Liver (tissue), 9 donors: Measurements from ENCODE around the gene NCAM2. TPM values are rescaled to one million over a fixed set of nuclear protein-coding genes. Genes with fewer than 3 reads are reported as not detected.

Experiments
- DNase-seq: peaks from one replicate; pipeline ENCODE4 v3.0.0-alpha.2; 2017; ENCODE audit warnings: low spot score
- H3K27ac ChIP-seq, 2 donors: one replicate each; pipeline ENCODE4 v1.7.0; 2013; ENCODE audit warnings: inconsistent platforms in 2 of 2, low read length in 2 of 2, control low read depth in 1 of 2, low read depth in 1 of 2, mild to moderate bottlenecking in 1 of 2
- H3K27me3 ChIP-seq, 4 donors: one replicate each; pipeline versions ENCODE4 v1.6.1 to v1.7.0; 2013; ENCODE audit warnings: low read length in 3 of 4, inconsistent platforms in 1 of 4, mild to moderate bottlenecking in 1 of 4, moderate library complexity in 1 of 4; ENCODE audit not compliant: control insufficient read depth in 4 of 4, insufficient read depth in 4 of 4
- H3K36me3 ChIP-seq, 4 donors: one replicate each; pipeline versions ENCODE4 v1.6.1 to v1.7.0; 2013; ENCODE audit warnings: low read length in 3 of 4, mild to moderate bottlenecking in 3 of 4, low read depth in 1 of 4, moderate library complexity in 1 of 4; ENCODE audit not compliant: control insufficient read depth in 4 of 4, insufficient read depth in 3 of 4
- H3K4me1 ChIP-seq, 4 donors: one replicate each; pipeline versions ENCODE4 v1.6.1 to v1.7.0; 2013; ENCODE audit warnings: low read length in 3 of 4, mild to moderate bottlenecking in 3 of 4, moderate library complexity in 1 of 4; ENCODE audit not compliant: control insufficient read depth in 4 of 4, insufficient read depth in 4 of 4
- H3K4me3 ChIP-seq, 3 donors: one replicate each; pipeline versions ENCODE4 v1.6.1 to v1.7.0; 2013; ENCODE audit warnings: low read length in 3 of 3, control low read depth in 1 of 3, low read depth in 1 of 3, mild to moderate bottlenecking in 1 of 3
- H3K9ac ChIP-seq, 2 donors: one replicate each; pipeline ENCODE4 v1.7.0; 2013; ENCODE audit warnings: low read length in 2 of 2, mild to moderate bottlenecking in 2 of 2, moderate library complexity in 2 of 2, control low read depth in 1 of 2, low read depth in 1 of 2
- H3K9me3 ChIP-seq, 4 donors: one replicate each; pipeline versions ENCODE4 v1.6.1 to v1.7.0; 2013; ENCODE audit warnings: low read length in 3 of 4; ENCODE audit not compliant: control insufficient read depth in 4 of 4
- ATF3 ChIP-seq: IDR thresholded peaks from 2 replicates; pipeline ENCODE4 v1.6.1; 2016; ENCODE audit warnings: antibody characterized with exemption
- EGR1 ChIP-seq, 2 donors: IDR thresholded peaks; 2 replicates each; pipeline ENCODE4 v1.6.1; 2016 to 2018; ENCODE audit warnings: antibody characterized with exemption in 2 of 2, low read depth in 2 of 2
- FOXA1 ChIP-seq: IDR thresholded peaks from 2 replicates; pipeline ENCODE4 v1.6.1; 2016; ENCODE audit warnings: antibody characterized with exemption
- FOXA2 ChIP-seq: IDR thresholded peaks from 2 replicates; pipeline ENCODE4 v1.6.1; 2016; ENCODE audit warnings: antibody characterized with exemption
- GABPA ChIP-seq, 2 donors: IDR thresholded peaks in 1 of 2; conservative IDR thresholded peaks in 1 of 2; 2 replicates each; pipeline ENCODE4 v1.6.1; 2016; ENCODE audit warnings: antibody characterized with exemption in 2 of 2, mild to moderate bottlenecking in 1 of 2, moderate library complexity in 1 of 2
- HNF4G ChIP-seq: IDR thresholded peaks from 2 replicates; pipeline ENCODE4 v1.6.1; 2016; ENCODE audit warnings: antibody characterized with exemption
- JUND ChIP-seq, 2 donors: IDR thresholded peaks; 2 replicates each; pipeline ENCODE4 v1.6.1; 2016; ENCODE audit warnings: antibody characterized with exemption in 2 of 2
- MAX ChIP-seq: IDR thresholded peaks from 2 replicates; pipeline ENCODE4 v1.6.1; 2016; ENCODE audit warnings: antibody characterized with exemption
- NR2F2 ChIP-seq: IDR thresholded peaks from 2 replicates; pipeline ENCODE4 v1.6.1; 2016; ENCODE audit warnings: antibody characterized with exemption
- RAD21 ChIP-seq, 2 donors: IDR thresholded peaks; 2 replicates each; pipeline ENCODE4 v1.6.1; 2016; ENCODE audit warnings: antibody characterized with exemption in 2 of 2, mild to moderate bottlenecking in 2 of 2
- RXRA ChIP-seq, 2 donors: IDR thresholded peaks; 2 replicates each; pipeline ENCODE4 v1.6.1; 2017 to 2018; ENCODE audit warnings: antibody characterized with exemption in 2 of 2, mild to moderate bottlenecking in 1 of 2
- SP1 ChIP-seq: IDR thresholded peaks from 2 replicates; pipeline ENCODE4 v1.6.1; 2018; ENCODE audit warnings: antibody characterized with exemption, mild to moderate bottlenecking
- TAF1 ChIP-seq: conservative IDR thresholded peaks from 2 replicates; pipeline ENCODE4 v1.6.1; 2016; ENCODE audit warnings: antibody characterized with exemption, mild to moderate bottlenecking
- YY1 ChIP-seq: IDR thresholded peaks from 2 replicates; pipeline ENCODE4 v1.6.1; 2016; ENCODE audit warnings: antibody characterized with exemption, mild to moderate bottlenecking
- ZBTB33 ChIP-seq: IDR thresholded peaks from 2 replicates; pipeline ENCODE4 v1.6.1; 2016; ENCODE audit warnings: antibody characterized with exemption
- WGBS: extraction: QIAGEN DNeasy Blood & Tissue Kit; methylation state at CpG from one replicate; pipeline ENCODE4 v1.1.7; 2013; 5-methylcytosine and 5-hydroxymethylcytosine counted together
- polyA plus RNA-seq, 2 donors: library from polyadenylated mRNA; stranded (reverse) in 1 of 2; unstranded in 1 of 2; fragments of 200-250 nt in 1 of 2; fragments of >200 nt in 1 of 2; fragmentation: Nextera tagmentation in 1 of 2; extraction: Ambion mirVana in 1 of 2; gene quantifications; one replicate each; pipeline versions ENCODE4 v1.2.1 to v1.2.3, GENCODE V29; 2013 to 2015
- total RNA-seq, 2 donors: library from RNA; depleted of rRNA; stranded (reverse); fragments of >200 nt; gene quantifications; one replicate each; pipeline ENCODE4 v1.2.3, GENCODE V29; 2014
- TF ChIP-seq, protein P1 (sequence below): IDR thresholded peaks from 2 replicates; pipeline ENCODE4 v1.6.1; 2016; ENCODE audit warnings: antibody characterized with exemption, mild to moderate bottlenecking
- TF ChIP-seq, protein P2 (sequence below): fragments of 150-350 bp; IDR thresholded peaks from 2 replicates; pipeline ENCODE4 v1.5.1; 2017; ENCODE audit warnings: improper control_type of control experiment, low read depth, low read length; ENCODE audit not compliant: missing input control
- donor health status: healthy.
- donor health status: healthy.
- donor health status: healthy.
- donor health status: healthy.
- donor health status: healthy.

Gene NCAM2
- total and polyA plus RNA-seq, 4 donors: 0.06 to 0.51 (median 0.24) TPM

DNA sequence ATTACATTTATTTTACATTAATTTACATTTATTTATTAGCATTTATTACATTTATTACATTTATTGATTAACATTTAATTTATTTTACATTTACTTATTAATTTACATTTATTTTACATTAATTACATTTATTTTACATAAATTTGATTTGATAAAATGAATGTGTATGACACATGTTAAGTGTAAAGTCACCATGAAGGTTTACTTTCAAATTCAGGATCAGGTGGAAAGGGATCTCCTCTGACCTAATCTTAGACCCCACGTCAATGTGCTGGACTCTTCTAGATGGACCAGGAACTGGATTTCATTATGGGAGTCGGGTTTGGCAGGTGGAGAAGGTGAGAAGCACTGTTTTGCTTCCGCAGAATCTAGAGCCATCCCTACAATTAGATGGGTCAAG lies 76.1 kb downstream of the NCAM2 start:
- Histone ChIP-seq H3K4me1 (no peaks in the 10 kb centered on the region), H3K36me3 (no peaks in the 10 kb centered on the region), H3K9ac (no peak overlapping the region), H3K4me3 (no peak overlapping the region), H3K27ac (no peak overlapping the region), H3K27me3 (peaks cover 0 to 7% (median 0%) of the 10 kb centered on the region in 4 donors), H3K9me3 (no peaks in the 10 kb centered on the region)
- no peak for DNase-seq
- WGBS: 70% methylated on average over 3 of the region's 3 CpGs
- TF ChIP-seq RAD21 (IDR thresholded peaks at IDR 0.05) (no peak), TAF1 (no peak), FOXA2 (no peak), HNF4G (no peak), ZBTB33 (no peak), MAX (no peak), NR2F2 (no peak), GABPA (IDR thresholded peaks at IDR 0.05 in 1 of 2, conservative IDR thresholded peaks at IDR 0.05 in 1 of 2) (no peak), RXRA (IDR thresholded peaks at IDR 0.05) (no peak), JUND (IDR thresholded peaks at IDR 0.05) (no peak), EGR1 (IDR thresholded peaks at IDR 0.05; ENCODE audit: low read depth in 2 of 2) (no peak), ATF3 (no peak), SP1 (no peak), YY1 (no peak), FOXA1 (no peak)
- TF ChIP-seq, protein P1, sequence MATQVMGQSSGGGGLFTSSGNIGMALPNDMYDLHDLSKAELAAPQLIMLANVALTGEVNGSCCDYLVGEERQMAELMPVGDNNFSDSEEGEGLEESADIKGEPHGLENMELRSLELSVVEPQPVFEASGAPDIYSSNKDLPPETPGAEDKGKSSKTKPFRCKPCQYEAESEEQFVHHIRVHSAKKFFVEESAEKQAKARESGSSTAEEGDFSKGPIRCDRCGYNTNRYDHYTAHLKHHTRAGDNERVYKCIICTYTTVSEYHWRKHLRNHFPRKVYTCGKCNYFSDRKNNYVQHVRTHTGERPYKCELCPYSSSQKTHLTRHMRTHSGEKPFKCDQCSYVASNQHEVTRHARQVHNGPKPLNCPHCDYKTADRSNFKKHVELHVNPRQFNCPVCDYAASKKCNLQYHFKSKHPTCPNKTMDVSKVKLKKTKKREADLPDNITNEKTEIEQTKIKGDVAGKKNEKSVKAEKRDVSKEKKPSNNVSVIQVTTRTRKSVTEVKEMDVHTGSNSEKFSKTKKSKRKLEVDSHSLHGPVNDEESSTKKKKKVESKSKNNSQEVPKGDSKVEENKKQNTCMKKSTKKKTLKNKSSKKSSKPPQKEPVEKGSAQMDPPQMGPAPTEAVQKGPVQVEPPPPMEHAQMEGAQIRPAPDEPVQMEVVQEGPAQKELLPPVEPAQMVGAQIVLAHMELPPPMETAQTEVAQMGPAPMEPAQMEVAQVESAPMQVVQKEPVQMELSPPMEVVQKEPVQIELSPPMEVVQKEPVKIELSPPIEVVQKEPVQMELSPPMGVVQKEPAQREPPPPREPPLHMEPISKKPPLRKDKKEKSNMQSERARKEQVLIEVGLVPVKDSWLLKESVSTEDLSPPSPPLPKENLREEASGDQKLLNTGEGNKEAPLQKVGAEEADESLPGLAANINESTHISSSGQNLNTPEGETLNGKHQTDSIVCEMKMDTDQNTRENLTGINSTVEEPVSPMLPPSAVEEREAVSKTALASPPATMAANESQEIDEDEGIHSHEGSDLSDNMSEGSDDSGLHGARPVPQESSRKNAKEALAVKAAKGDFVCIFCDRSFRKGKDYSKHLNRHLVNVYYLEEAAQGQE: no peak
- TF ChIP-seq, protein P2, sequence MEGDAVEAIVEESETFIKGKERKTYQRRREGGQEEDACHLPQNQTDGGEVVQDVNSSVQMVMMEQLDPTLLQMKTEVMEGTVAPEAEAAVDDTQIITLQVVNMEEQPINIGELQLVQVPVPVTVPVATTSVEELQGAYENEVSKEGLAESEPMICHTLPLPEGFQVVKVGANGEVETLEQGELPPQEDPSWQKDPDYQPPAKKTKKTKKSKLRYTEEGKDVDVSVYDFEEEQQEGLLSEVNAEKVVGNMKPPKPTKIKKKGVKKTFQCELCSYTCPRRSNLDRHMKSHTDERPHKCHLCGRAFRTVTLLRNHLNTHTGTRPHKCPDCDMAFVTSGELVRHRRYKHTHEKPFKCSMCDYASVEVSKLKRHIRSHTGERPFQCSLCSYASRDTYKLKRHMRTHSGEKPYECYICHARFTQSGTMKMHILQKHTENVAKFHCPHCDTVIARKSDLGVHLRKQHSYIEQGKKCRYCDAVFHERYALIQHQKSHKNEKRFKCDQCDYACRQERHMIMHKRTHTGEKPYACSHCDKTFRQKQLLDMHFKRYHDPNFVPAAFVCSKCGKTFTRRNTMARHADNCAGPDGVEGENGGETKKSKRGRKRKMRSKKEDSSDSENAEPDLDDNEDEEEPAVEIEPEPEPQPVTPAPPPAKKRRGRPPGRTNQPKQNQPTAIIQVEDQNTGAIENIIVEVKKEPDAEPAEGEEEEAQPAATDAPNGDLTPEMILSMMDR: no peak

DNA sequence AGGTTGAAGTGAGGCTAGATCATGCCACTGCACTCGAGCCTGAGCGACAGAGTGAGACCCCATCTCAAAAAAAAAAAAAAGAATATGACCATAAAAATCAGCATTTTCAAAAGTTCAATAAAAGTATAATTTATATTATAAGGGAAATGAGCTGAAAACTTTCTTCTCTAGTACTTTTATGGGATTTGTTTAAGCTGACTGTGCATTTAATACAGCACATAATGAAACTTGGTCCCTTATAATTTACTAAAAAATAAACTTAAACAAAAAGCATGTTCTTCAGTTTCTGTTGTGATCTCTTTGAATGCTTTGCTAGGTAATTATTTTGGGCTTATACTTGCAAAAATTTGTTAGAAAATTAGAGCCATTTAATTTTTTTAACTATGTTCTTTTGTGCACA lies 77.8 kb downstream of the NCAM2 start:
- no peaks in the 10 kb centered on the region for H3K4me1 ChIP-seq
- no peaks in the 10 kb centered on the region for H3K9me3 ChIP-seq
- H3K27ac ChIP-seq: no peak overlapping the region
- 90% methylated on average over 2 of the region's 2 CpGs for WGBS
- no peaks in the 10 kb centered on the region for H3K36me3 ChIP-seq
- DNase-seq: no peak
- H3K27me3 ChIP-seq: peaks cover 0 to 1% (median 0%) of the 10 kb centered on the region in 4 donors
- H3K9ac ChIP-seq: no peak overlapping the region
- H3K4me3 ChIP-seq: no peak overlapping the region
- TF ChIP-seq MAX (no peak), FOXA2 (no peak), HNF4G (no peak), RXRA (IDR thresholded peaks at IDR 0.05) (no peak), ZBTB33 (no peak)
- TF ChIP-seq, protein P2: no peak
